GM18858 (cell line): Measurements from ENCODE around the gene IL3.

ENCODE experiments used
- ATAC-seq: cut with Tn5 transposase; IDR thresholded peaks from one replicate; pipeline ENCODE4 v1.9.1; 2021; ENCODE audit not compliant: unreplicated experiment

IL3 gene

GRCh38 chr5:132025403-132025971 lies 35.0 kb upstream of the IL3 start:
- ATAC-seq: no peak

- ATAC-seq: no peak
Observed at GRCh38 chr5:132026516-132027008, 33.9 kb upstream of the IL3 start.

GRCh38 chr5:132027027-132027426 lies 33.4 kb upstream of the IL3 start:
- no peak for ATAC-seq

- ATAC-seq: no peak
Observed at GRCh38 chr5:132029609-132030330, 30.7 kb upstream of the IL3 start.

- ATAC-seq: no peak
Observed at GRCh38 chr5:132030610-132031009, 29.8 kb upstream of the IL3 start.

- ATAC-seq: no peak
Observed at GRCh38 chr5:132032196-132032595, 28.3 kb upstream of the IL3 start.

GRCh38 chr5:132033122-132033521 lies 27.3 kb upstream of the IL3 start:
- no peak for ATAC-seq

GRCh38 chr5:132037353-132037752 lies 23.1 kb upstream of the IL3 start:
- no peak for ATAC-seq

- no peak for ATAC-seq
Observed at GRCh38 chr5:132044207-132044606, 16.2 kb upstream of the IL3 start.

- no peak for ATAC-seq
Observed at GRCh38 chr5:132046880-132047299, 13.6 kb upstream of the IL3 start.

- no peak for ATAC-seq
Observed at GRCh38 chr5:132049093-132049492, 11.4 kb upstream of the IL3 start.

GRCh38 chr5:132049559-132049958 lies 10.9 kb upstream of the IL3 start:
- ATAC-seq: no peak

GRCh38 chr5:132050136-132050535 lies 10.3 kb upstream of the IL3 start:
- no peak for ATAC-seq

GRCh38 chr5:132050661-132051552 lies 9.5 kb upstream of the IL3 start:
- ATAC-seq: no peak

- ATAC-seq: no peak
Observed at GRCh38 chr5:132052520-132052919, 7.9 kb upstream of the IL3 start.

- ATAC-seq: no peak
Observed at GRCh38 chr5:132053483-132053882, 7.0 kb upstream of the IL3 start.

GRCh38 chr5:132054031-132054696 lies 6.3 kb upstream of the IL3 start:
- no peak for ATAC-seq

GRCh38 chr5:132054697-132055440 lies 5.6 kb upstream of the IL3 start:
- ATAC-seq: no peak

- ATAC-seq: no peak
Observed at GRCh38 chr5:132055441-132055807, 5.0 kb upstream of the IL3 start.

- ATAC-seq: no peak
Observed at GRCh38 chr5:132055808-132056609, 4.4 kb upstream of the IL3 start.
